GM19239 (cell line): ENCODE measurements around the gene SLC6A8.
"Not testable (repeated sequence)": the region's sequence is repeated elsewhere in the genome, so short reads cannot be mapped to it uniquely, and the experiment has no call there.

ENCODE experiments used
- DNase-seq: peaks from one replicate; pipeline ENCODE4 v3.0.0; 2011; ENCODE audit warnings: low spot score; ENCODE audit not compliant: insufficient read length
- FAIRE-seq: peaks from 2 replicates; lab custom pipeline; 2011; peaks lifted over from hg19 to GRCh38; lab: Jason Lieb, UNC

The SLC6A8 gene

GRCh38 chrX:153742796-153743467, 55.2 kb downstream of the SLC6A8 start:
- FAIRE-seq, DNase-seq: not testable (repeated sequence)

- not testable (repeated sequence) for DNase-seq, FAIRE-seq
Measured at GRCh38 chrX:153743468-153744209, 55.9 kb downstream of the SLC6A8 start.

- FAIRE-seq (no peak), DNase-seq (no peak)
Measured at GRCh38 chrX:153744210-153745066, 56.7 kb downstream of the SLC6A8 start.

DNA sequence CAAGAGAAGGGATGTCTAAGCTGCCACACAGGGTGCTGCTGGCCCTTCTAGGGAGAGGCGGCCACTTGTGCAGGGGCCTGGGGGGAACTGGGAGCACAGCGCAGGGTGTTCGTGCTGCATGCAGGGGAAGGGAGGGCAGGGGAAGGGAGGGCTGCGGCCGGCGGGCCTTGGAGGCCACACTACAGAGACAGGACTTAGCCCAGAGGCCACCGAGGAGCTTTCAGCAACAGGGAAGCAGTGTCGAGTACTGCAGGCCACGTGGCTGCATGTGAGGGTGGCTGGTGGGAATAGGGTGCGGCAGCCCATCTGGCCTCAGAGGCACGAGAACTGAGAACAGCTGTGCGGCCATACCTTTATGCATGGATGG, 57.3 kb downstream of the SLC6A8 start:
- not testable (repeated sequence) for DNase-seq, FAIRE-seq
